Neuron (in vitro differentiated cells): ENCODE data around the gene HAGH.

Source experiments
- H2AFZ ChIP-seq: one replicate; pipeline ENCODE4 v1.6.1; 2013; ENCODE audit warnings: low read depth, mild to moderate bottlenecking, inconsistent platforms, low read length, moderate library complexity
- H3K27me3 ChIP-seq: one replicate; pipeline ENCODE4 v1.6.1; 2013; ENCODE audit warnings: low read length; ENCODE audit not compliant: insufficient read depth
- H3K36me3 ChIP-seq: one replicate; pipeline ENCODE4 v1.6.1; 2013; ENCODE audit warnings: low read length; ENCODE audit not compliant: insufficient read depth
- H3K4me1 ChIP-seq: one replicate; pipeline ENCODE4 v1.6.1; 2013; ENCODE audit warnings: low read length; ENCODE audit not compliant: insufficient read depth
- H3K4me3 ChIP-seq: 2 replicates; pipeline ENCODE4 v1.5.1; 2013; ENCODE audit warnings: mild to moderate bottlenecking, low read length, moderate library complexity
- H3K9me3 ChIP-seq: one replicate; pipeline ENCODE4 v1.6.1; 2013; ENCODE audit warnings: low read length

The HAGH gene

DNA sequence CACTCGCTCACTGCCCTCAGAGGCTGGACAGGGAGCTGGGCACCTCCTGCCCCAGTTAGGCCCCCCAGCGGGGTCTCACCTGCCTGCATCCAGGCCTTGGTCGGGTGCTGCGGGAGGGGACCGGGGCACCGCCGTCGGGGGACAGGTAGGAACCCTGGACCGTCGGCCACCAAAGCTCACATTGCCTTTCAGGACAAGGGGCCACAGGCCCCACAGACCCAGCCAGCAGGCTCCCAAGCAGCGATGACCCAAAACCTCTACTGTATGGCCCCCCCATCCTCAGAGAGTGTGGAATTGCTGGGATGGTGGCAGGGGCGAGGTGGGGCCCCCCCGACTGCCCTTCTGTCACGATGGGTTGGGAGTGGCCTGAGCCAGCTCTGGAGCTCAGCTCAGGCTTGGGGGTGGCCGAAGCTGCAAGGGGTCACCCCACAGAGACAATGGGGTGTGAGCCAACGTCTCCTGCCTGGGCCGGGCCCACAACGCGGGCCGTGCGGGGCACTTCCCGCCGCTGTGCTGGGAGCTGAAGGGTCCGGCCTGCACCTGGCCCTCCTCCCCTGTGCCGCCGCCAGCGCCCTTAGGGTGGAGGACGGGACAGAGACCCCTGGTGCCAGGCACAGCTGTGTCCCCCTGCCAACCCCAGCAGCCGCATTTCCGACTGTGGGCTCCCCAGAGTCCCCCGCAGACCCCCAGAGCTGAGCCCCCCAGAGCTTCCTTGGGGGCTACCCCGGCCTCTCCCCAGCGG, 33.6 kb downstream of the HAGH start:
- Histone ChIP-seq H3K27me3 (no peaks in the 10 kb centered on the region), H3K4me1 (no peaks in the 10 kb centered on the region), H3K36me3 (peaks cover 22% of the 10 kb centered on the region), H3K4me3 (no peak overlapping the region), H3K9me3 (no peaks in the 10 kb centered on the region), H2AFZ (no peak overlapping the region)

DNA sequence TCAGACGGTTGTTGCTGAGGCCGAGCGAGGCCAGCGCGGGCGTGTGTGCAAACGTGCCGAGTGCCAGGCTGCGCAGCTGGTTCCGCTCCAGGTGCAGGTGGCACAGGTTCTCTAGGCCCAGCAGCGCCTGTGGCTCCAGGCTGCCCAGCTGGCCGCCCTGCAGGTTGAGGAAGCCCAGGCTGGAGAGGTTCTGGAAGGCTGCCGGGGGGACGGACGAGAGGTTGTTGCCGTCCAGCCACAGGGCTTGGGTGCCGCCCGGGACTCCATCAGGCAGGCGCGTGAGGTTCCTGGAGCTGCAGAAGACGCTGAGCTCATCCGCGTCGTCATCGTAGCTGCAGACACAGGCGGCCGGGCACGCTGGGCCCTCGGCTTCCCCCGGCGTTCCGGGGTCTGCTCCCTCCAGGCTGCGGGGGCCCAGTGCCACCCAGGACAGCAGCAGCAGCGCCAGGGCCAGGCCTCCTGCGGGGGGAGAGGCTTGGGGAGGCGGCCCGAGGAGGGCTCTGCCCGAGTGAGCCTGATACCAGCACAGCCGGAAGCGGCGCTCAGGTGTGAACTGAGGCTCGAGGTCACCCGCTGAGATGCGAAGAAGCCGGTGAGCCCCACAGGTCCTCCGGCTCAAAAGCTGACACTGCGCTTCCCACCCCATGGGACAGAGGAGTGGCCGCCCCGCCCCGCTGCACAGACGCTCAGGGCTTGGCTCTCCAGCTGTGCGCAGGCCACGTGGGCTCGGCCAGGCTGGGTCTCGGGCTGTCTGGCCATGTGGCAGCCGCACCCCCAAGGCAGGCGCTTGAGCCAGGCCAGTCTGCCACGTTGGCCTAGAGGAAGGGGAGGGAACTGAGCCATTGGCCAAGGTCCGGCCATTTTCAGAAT, 34.4 kb downstream of the HAGH start:
- Histone ChIP-seq H3K27me3 (no peaks in the 10 kb centered on the region), H3K4me3 (no peak overlapping the region), H3K36me3 (peaks cover 29% of the 10 kb centered on the region), H2AFZ (no peak overlapping the region), H3K9me3 (no peaks in the 10 kb centered on the region), H3K4me1 (no peaks in the 10 kb centered on the region)

DNA sequence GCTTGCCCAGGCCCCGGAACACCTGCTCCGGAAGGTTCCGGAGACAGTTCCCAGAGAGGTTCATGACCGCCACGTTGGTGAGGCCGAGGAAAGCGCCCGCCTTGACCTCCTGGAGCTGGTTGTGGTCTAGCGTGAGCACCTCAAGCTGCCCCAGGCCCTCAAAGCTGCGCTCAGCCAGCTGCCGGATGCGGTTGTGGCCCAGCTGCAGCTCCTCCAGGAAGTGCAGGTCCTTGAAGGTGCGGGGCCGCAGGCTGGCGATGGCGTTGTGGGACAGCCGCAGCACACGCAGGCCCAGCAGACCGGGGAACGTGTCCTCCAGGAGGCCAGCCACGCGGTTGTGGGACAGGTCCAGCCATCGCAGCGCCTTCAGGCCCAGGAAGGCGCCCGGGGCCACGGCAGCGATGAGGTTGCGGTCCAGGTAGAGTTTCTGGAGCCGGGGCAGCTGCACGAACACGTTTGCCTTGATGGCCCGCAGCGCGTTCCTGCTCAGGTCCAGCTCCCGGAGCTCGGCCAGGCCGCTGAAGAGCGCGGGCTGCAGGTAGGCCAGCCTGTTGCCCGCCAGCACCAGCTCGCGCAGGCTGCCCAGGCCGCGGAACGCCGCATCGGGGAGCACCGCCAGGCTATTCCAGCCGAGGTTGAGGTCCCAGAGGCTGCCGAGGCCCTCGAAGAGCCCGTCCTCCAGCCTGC, 35.2 kb downstream of the HAGH start:
- Histone ChIP-seq H3K9me3 (no peaks in the 10 kb centered on the region), H3K4me3 (no peak overlapping the region), H3K27me3 (no peaks in the 10 kb centered on the region), H3K4me1 (no peaks in the 10 kb centered on the region), H3K36me3 (peaks cover 36% of the 10 kb centered on the region), H2AFZ (no peak overlapping the region)

DNA sequence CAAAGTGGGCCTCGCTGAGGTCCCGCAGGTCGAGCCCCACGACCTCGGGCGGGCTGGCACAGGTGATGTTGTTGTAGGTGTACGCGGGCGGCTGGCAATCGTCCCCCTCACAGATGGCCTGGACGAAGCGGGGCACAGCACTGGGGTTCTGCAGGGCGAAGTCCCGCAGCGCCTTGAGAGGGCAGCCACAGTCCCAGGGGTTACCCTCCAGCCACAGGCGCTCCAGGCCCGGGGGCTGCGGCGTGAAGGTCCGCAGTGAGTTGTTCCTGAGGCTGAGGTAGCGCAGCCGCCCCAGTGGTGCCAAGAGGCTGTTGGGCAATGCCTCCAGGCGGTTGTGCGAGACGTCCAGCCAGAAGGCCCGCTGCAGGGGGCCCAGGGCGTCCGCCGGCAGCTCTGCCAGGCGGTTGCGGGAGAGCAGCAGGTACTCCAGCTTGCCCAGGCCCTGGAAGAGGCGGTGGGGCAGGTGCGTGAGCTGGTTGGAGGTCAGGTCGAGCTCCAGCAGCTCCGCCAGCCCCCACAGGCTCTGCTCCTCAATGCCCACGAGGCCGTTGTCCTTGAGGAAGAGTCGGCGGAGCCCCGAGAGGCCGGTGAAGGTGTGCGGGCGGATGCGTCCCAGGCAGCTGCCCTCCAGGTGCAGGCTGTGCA, 35.9 kb downstream of the HAGH start:
- Histone ChIP-seq H2AFZ (no peak overlapping the region), H3K9me3 (no peaks in the 10 kb centered on the region), H3K4me3 (no peak overlapping the region), H3K4me1 (no peaks in the 10 kb centered on the region), H3K27me3 (no peaks in the 10 kb centered on the region), H3K36me3 (peaks cover 37% of the 10 kb centered on the region)

DNA sequence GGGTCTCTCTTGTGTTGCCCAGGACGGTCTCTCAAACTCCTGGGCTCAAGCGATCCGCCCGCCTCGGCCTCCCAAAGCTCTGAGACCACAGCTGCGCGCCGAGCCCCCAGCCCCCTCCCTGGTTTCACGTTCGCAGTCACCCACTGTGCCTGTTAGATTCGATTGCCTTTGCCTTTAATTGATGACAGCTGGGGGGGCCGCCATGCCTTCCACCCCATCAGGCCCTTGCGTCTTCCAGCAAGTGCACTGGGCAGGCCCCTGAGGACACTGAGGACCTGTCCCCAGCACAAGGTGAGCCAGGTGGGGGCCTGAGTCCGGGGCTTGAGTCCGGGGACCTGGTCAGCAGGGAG, 36.4 kb downstream of the HAGH start:
- H3K36me3 ChIP-seq, result peaks cover 42% of the 10 kb centered on the region
- H3K27me3 ChIP-seq, result no peaks in the 10 kb centered on the region

DNA sequence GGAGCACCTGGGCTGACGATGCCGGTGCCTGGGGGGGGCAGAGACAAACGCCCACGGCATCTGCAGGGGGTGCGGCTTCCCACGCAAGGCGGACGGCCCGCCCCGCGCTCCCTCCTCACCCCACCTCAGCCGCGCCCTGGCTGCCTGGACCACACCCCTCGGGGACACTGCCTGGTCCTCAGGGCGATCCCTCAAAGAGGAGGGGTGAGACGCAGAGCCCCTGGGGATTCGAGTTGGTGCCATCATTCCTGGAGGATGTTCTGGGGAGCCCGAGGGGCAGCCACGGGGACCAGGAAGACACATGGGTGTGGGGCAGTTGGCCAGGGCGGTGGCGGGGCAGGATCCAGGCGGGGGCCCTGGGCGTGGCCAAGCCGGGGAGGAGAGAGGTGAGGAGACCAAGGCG, 37.0 kb downstream of the HAGH start:
- Histone ChIP-seq H3K4me3 (no peak overlapping the region), H3K27me3 (no peaks in the 10 kb centered on the region), H2AFZ (no peak overlapping the region), H3K36me3 (peaks cover 45% of the 10 kb centered on the region), H3K4me1 (no peaks in the 10 kb centered on the region), H3K9me3 (no peaks in the 10 kb centered on the region)

More for the DNA sequence above, 36.4 kb downstream of the HAGH start:
- Histone ChIP-seq H3K9me3 (no peaks in the 10 kb centered on the region), H2AFZ (no peak overlapping the region), H3K4me1 (no peaks in the 10 kb centered on the region), H3K4me3 (no peak overlapping the region)

DNA sequence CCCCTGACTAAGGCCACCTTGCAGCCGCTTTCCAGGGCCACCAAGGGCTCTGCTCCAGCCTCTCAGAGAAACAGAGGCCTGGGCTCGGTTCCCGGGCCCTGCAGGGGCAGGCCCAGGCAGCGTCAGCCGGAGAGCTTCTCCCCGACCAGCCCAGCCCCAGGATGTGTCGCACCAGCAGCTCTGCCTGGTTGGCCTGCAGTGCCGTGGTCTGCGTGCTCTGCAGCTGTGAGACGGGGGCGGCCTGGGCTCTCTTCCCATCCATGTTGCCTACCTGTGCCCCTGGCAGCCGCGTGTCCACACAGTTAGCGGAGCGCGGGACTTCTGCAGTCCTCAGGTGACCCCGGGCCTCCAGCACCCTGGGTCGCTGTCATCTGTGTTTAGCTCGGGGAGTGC, 37.9 kb downstream of the HAGH start:
- Histone ChIP-seq H3K27me3 (no peaks in the 10 kb centered on the region), H2AFZ (no peak overlapping the region), H3K4me3 (no peak overlapping the region), H3K36me3 (peaks cover 45% of the 10 kb centered on the region), H3K9me3 (no peaks in the 10 kb centered on the region), H3K4me1 (peaks cover 5% of the 10 kb centered on the region)

DNA sequence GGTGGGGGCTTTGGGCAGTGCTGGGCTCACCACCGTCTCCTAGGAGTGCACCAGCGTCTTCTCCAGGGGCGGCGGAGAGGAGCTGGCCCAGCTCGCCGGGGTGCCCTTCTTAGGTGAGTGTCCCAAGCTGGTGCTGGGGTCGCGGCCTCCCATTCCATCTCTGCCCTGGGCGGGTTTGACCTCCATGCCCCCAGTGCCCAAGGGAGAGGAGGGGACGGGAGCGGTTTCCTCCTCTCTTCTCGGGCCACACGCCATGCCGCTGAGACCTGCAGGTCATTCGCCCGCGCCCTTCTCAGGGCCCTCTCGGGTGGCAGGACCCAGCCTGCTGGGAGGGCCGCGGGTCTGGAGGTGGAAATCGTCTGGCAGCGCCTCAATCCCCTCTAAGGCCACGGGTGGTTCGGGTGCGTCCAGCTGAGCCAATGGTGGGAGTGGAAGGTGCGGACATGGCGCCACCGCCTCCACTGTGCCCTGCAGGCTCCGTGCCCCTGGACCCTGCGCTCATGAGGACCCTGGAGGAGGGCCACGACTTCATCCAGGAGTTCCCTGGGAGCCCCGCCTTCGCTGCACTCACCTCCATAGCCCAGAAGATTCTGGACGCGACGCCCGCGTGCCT, 38.4 kb downstream of the HAGH start:
- Histone ChIP-seq H3K27me3 (no peaks in the 10 kb centered on the region), H3K4me3 (no peak overlapping the region), H3K4me1 (peaks cover 5% of the 10 kb centered on the region), H2AFZ (no peak overlapping the region), H3K9me3 (no peaks in the 10 kb centered on the region), H3K36me3 (peaks cover 45% of the 10 kb centered on the region)

DNA sequence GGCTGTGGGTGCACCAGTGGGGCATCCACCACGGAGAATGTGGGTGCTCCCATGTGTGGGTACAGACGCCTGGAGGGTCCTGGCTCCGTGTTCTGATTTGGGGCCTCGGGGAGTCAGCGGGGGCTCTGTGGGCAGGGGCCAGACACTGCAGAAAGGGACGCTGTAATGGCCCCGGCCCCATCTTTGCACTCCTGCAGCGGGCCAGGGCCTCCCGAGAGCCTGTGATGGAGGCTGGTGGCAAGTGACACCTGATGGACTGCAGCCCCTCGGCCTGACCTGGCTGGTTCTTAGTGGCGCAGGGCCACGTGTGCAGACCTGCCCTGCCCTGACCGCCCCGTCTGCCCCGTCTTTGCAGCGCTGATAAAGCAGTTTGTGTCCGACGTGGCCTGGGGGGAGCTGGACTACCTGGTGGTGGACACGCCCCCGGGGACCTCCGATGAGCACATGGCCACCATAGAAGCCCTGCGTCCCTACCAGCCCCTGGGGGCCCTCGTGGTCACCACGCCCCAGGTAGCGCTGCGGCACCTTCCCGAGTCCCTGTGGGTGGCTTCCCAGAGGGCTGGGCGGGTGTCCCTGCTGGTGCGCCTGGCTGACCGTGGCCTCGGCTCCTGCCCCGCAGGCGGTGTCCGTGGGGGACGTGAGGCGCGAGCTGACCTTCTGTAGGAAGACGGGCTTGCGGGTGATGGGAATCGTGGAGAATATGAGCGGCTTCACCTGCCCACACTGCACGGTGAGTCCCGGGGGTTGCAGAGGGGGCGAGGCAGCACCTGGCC, 39.1 kb downstream of the HAGH start:
- Histone ChIP-seq H3K36me3 (peaks cover 45% of the 10 kb centered on the region), H2AFZ (no peak overlapping the region), H3K27me3 (no peaks in the 10 kb centered on the region), H3K4me3 (no peak overlapping the region), H3K9me3 (no peaks in the 10 kb centered on the region), H3K4me1 (peaks cover 5% of the 10 kb centered on the region)

DNA sequence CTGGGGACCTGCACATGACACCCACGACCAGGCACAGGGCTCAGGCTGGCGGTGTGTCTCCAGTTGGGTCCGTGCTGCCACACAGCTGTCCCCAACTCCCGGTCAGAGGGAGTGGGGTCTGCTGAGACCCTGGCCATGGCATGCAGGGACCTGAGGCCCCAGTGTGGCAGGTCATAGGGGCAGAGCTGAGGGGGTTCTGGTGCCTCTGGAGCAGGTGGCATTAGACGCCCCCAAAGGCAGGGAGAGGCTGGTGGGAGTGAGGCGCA, 39.6 kb downstream of the HAGH start:
- Histone ChIP-seq H2AFZ (no peak overlapping the region), H3K36me3 (peaks cover 45% of the 10 kb centered on the region), H3K4me1 (peaks cover 5% of the 10 kb centered on the region), H3K9me3 (no peaks in the 10 kb centered on the region), H3K4me3 (no peak overlapping the region), H3K27me3 (no peaks in the 10 kb centered on the region)

DNA sequence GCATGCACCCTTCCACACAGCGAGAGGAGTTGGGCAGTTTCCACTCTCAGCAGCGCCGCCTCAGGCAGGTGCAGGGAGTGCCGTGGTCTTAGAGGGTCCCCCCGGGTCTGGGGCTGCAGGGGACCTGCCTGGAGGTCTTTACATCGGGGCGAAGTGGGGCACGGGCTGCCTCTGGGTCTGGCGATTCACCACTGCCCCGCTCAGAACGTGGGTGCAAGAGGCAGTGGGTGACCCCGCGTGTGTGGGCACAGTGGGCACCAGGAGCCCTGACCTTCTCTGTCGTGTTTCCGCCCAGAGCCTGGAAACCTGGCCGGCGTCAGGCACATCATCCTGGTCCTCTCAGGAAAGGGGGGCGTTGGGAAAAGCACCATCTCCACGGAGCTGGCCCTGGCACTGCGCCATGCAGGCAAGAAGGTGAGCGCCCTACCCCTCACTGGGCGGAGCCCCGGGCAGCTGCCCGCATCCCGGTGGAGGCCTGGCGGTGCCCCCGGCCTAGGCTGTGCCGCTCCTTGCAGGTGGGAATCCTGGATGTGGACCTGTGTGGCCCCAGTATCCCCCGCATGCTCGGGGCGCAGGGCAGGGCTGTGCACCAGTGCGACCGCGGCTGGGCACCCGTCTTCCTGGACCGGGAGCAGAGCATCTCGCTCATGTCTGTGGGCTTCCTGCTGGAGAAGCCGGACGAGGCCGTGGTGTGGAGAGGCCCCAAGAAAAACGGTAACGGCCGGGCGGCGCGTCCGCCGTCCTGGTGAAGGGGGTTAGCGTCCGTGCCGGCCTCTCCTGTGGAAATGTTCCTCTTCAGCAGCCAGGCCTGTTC, 40.2 kb downstream of the HAGH start:
- peaks cover 9% of the 10 kb centered on the region for H3K4me1 ChIP-seq
- H3K4me3 ChIP-seq, result no peak overlapping the region
- H3K36me3 ChIP-seq, result peaks cover 45% of the 10 kb centered on the region
- H3K9me3 ChIP-seq, result no peaks in the 10 kb centered on the region
- no peaks in the 10 kb centered on the region for H3K27me3 ChIP-seq
- H2AFZ ChIP-seq, result no peak overlapping the region

DNA sequence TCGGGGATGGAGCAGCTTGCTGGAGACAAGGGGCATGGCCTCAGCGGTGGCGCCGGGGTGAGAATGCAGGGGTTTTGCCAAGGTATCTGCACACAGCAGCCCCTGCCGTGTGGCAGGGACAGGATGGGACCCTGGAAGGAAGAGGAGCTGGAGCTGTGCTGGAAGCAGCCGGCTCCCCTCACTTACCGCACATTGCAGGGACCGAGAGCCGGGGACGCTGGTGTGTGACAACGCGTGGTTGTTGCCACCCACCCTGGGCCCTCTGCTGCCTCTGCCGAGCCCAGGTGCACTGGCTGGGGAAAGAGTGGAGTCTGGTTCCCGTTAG, 40.8 kb downstream of the HAGH start:
- no peaks in the 10 kb centered on the region for H3K27me3 ChIP-seq
- peaks cover 16% of the 10 kb centered on the region for H3K4me1 ChIP-seq
- no peaks in the 10 kb centered on the region for H3K9me3 ChIP-seq
- H3K4me3 ChIP-seq, result no peak overlapping the region
- H3K36me3 ChIP-seq, result peaks cover 50% of the 10 kb centered on the region
- H2AFZ ChIP-seq, result no peak overlapping the region
